C1 segment of cervical spinal cord (tissue), 14 donors: ENCODE data around the gene ELFN1.
A peak's percentile ranks its signal among the peaks of the same experiment; 100 is the strongest.

ENCODE experiments used
- DNase-seq, 14 donors: peaks; one replicate each; lab custom pipeline; 2025; lab: John Stamatoyannopoulos, UW

Gene ELFN1

GRCh38 chr7:1675673-1676549, 5.8 kb downstream of the ELFN1 start:
- no peak for DNase-seq

- DNase-seq: no peak
These were observed 6.5 kb downstream of the ELFN1 start for GRCh38 chr7:1676550-1677078.

- no peak for DNase-seq
These were observed 7.4 kb downstream of the ELFN1 start for GRCh38 chr7:1677206-1678080.

- no peak for DNase-seq
These were observed 8.0 kb downstream of the ELFN1 start for GRCh38 chr7:1678081-1678543.

GRCh38 chr7:1678571-1679325, 8.7 kb downstream of the ELFN1 start:
- DNase-seq: no peak

- no peak for DNase-seq
These were observed 9.4 kb downstream of the ELFN1 start for GRCh38 chr7:1679326-1679965.

GRCh38 chr7:1679966-1680730, 10.1 kb downstream of the ELFN1 start:
- no peak for DNase-seq

GRCh38 chr7:1681581-1681980, 11.5 kb downstream of the ELFN1 start:
- no peak for DNase-seq

DNA sequence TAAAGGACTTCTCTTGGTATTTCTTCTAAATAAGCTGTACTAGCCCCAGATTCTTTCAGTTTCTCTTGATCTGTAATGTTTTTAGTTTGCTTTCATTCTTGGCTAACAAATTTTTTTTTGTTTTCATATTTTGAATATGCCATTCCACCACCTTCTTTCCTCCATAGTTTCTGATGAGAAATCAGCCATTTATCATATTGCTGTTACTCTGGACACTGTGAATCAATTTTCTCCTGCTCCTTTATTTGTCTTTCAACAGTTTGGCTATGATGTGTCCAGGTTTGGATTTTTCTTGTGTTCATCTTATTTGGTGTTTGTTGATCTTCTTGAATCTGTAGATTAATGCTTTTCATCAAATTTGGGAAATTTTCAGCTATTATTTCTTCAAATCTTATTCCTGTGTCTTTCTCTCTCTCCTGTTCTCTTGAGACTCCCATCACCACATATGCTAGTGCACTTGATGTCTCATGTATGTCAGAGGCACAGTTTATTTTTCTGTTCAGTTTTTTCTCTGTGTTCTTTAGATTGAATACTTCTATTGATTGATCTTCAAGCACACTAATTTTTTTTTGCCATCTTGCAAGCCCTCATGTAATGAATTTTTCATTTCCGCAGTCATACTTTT, 15.0 kb downstream of the ELFN1 start:
- DNase-seq: no peak

GRCh38 chr7:1688542-1688941, 18.5 kb downstream of the ELFN1 start:
- DNase-seq: no peak

- no peak for DNase-seq
These were observed 19.2 kb downstream of the ELFN1 start for GRCh38 chr7:1689311-1689710.

GRCh38 chr7:1690359-1690958, 20.4 kb downstream of the ELFN1 start:
- no peak for DNase-seq

GRCh38 chr7:1691096-1691495, 21.0 kb downstream of the ELFN1 start:
- DNase-seq: no peak

- DNase-seq: peak in 11 of 14 donors; percentile 10 to 79 (median 56)
These were observed 21.8 kb downstream of the ELFN1 start for GRCh38 chr7:1691601-1692514.

- DNase-seq: no peak
These were observed 22.7 kb downstream of the ELFN1 start for GRCh38 chr7:1692515-1693418.

GRCh38 chr7:1693419-1693990, 23.4 kb downstream of the ELFN1 start:
- no peak for DNase-seq
